ENCODE measurements around the gene DCUN1D4.
A peak's percentile ranks its signal among the peaks of the same experiment; 100 is the strongest.
"Not testable (repeated sequence)": the region's sequence is repeated elsewhere in the genome, so short reads cannot be mapped to it uniquely, and the experiment has no call there.

The DCUN1D4 gene

GRCh38 chr4:51895816-51896408, 53.0 kb downstream of the DCUN1D4 start:
- DNase-seq = peak; percentile 40 to 42

- no peak for DNase-seq
These were observed 58.4 kb downstream of the DCUN1D4 start for GRCh38 chr4:51901363-51901762.

DNA sequence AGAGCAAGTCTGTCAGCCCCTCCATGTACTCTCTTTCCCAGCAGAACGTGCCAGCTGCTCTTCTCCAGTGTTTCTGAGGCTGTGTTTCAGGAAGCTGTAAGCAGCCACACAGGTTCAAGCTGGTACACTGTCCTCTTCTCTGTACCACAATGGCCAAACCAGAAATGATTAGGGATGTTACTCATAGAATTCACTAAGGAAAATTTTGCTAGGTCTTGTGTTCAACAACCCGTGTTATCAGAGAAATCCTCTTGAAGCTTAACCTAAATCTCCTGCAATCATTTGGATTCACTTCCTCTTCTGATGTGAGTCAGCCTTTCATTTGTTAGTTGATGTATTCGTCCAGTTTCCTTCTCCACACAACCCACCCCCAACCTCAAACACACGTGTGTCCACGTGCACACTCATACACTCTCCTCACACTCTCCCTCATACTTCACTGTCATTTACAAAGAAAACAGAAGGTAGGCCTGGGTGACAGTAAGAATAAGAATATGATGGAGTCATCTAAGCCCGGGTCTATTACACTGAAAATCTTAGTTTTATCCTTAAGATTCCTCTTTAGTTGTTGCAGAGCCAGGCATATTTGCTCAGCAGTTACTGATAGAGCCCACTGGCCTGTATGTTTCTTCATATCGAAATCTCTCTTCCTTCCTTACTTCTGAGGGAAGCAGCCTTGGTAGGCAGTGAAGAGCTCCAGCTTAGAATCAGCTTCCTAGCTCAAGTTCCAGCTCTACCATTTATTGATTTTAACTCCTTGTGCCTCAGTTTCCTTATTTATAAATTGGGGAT, 63.4 kb downstream of the DCUN1D4 start:
- no peak for DNase-seq

DNA sequence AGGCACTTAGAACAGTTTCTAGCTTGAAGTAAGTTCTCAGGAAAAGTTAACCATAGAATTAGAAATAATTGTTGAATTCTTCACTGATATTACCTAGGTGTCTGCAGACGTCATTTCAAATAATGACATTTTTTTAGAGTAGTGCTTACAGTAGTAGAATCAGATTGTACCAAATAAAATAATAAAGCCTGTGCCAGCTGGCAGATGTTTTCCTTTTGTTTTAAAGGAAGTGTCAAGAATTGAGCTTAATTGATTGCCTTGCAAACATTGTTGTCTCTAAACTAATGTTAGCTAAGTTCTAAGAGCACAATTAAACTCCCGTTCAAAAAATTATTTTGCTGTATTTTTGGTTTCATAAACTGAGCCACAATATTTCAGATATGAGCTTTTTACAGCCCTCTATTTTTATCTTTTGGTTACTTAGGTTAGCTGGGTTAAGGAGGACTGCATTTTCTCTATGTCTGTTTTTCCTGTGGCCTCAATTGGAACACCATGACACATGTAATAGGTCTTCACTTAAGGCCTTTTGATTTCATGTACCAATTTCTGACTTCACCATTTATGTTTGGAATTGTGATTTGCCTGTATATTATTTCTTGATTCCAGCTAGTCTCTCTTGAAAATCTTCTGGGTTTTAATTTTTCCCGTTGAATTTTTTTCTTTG, 64.2 kb downstream of the DCUN1D4 start:
- no peak for DNase-seq

- no peak for DNase-seq
These were observed 66.3 kb downstream of the DCUN1D4 start for GRCh38 chr4:51909236-51909703.

GRCh38 chr4:51918251-51918650, 75.3 kb downstream of the DCUN1D4 start:
- DNase-seq = no peak

DNA sequence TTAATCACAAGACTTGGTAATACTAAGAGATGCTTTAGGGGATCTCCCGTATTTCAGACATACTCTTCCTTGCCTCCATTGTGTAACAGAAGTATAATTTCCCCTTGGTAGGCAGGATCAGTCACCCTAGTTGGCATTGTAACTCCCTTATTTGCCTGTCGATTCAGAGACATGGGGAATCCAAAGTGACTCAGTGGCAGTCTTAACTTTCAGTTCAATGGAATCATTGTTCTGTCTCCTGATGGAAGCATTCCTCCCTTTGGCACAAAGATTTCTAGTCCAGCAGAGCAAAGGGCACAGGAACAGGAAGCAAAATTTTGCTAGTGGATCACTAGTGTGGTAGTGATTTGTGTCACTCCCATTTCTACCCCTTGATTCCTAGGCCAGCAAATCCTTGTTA, 80.4 kb downstream of the DCUN1D4 start:
- DNase-seq = no peak

DNA sequence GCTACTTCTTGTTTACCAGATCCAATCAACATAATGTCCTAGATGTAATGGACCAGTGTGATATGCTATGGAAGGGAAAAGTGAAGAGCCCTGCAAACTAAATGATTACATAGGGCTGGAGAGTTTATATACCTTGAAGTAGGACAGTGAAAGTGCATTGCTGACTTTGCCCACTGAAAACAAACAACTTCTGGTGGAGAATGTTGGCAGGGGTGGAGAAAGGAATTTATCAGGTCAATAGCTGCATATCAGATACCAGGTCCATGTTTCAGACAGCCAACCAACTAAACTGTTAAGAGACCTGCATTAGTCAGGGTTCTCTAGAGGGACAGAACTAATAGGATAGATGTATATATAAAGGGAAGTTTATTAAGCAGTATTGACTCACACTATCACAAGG, 82.4 kb downstream of the DCUN1D4 start:
- DNase-seq = no peak

- DNase-seq = no peak
These were observed 87.6 kb downstream of the DCUN1D4 start for GRCh38 chr4:51930557-51930956.

- DNase-seq = no peak
These were observed 88.5 kb downstream of the DCUN1D4 start for GRCh38 chr4:51931461-51931860.

- DNase-seq = no peak
These were observed 89.3 kb downstream of the DCUN1D4 start for GRCh38 chr4:51932261-51932660.

GRCh38 chr4:51932684-51933083, 89.7 kb downstream of the DCUN1D4 start:
- no peak for DNase-seq

DNA sequence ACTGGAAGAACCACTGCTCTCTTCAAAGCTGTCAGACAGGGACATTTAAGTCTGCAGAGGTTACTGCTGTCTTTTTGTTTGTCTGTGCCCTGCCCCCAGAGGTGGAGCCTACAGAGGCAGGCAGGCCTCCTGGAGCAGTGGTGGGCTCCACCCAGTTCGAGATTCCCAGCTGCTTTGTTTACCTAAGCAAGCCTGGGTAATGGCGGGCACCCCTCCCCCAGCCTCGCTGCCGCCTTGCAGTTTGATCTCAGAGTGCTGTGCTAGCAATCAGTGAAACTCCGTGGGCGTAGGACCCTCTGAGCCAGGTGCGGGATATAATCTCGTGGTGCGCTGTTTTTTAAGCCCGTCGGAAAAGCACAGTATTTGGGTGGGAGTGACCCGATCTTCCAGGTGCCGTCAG, 97.5 kb downstream of the DCUN1D4 start:
- not testable (repeated sequence) for DNase-seq

GRCh38 chr4:51942108-51942832, 99.3 kb downstream of the DCUN1D4 start:
- no peak for DNase-seq

GRCh38 chr4:51942833-51943215, 99.9 kb downstream of the DCUN1D4 start:
- DNase-seq = no peak

DNA sequence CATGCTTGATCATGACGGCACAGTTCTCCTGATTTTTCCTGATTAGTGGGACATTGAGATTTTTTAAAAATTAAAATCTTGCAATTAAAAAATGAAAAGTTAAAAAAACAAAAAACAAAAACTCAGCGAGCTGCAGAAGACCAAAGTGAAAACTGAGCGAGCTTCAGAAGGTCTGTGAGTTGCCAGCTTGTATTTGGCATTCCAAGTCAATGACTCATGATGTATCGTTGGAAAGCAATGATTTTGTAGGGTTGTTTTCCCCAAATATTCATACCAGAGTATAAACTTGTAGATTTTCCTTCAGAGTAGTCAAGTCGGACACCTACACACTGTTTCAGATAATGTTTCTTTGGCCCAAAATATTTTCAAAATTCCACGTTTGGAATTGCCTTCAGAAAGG, 100.3 kb downstream of the DCUN1D4 start:
- DNase-seq = no peak

- no peak for DNase-seq
These were observed 115.4 kb downstream of the DCUN1D4 start for GRCh38 chr4:51958199-51958968.

DNA sequence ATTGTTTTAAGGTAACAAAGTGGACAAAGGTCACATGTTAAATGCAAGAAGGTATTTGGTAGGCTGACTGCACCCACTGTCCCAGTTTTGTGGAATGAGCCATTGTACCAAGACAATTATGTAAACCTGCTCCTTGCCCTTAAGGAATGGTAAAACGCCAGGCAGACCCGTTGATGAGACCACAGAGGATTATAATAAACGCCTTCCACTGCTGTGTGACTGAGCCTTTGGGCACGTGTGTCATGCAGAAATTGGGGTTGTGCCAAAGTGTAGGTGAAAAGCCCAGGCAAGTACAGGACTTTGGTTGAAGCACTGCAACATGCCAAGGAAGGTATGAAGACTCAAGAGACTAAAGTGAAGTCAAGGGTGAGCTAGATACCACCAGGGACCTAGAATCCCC, 117.5 kb downstream of the DCUN1D4 start:
- no peak for DNase-seq

- DNase-seq = no peak
These were observed 121.0 kb downstream of the DCUN1D4 start for GRCh38 chr4:51963841-51964517.

- no peak for DNase-seq
These were observed 122.9 kb downstream of the DCUN1D4 start for GRCh38 chr4:51965862-51966261.
